Measurements from ENCODE around the gene ZNRD2.

The ZNRD2 gene

GRCh38 chr11:65580031-65580692 is 9.9 kb downstream of the ZNRD2 start:
- no peak overlapping the region for H3K9ac ChIP-seq (ENCODE audit: low read length)
- no peaks in the 10 kb centered on the region for H3K27me3 ChIP-seq (ENCODE audit: low read length)
- H3F3A ChIP-seq (ENCODE audit: insufficient read depth), result peaks cover 5% of the 10 kb centered on the region

GRCh38 chr11:65580756-65581155 is 10.5 kb downstream of the ZNRD2 start:
- Histone ChIP-seq H2AFZ (ENCODE audit: low read depth, low read length, severe bottlenecking) (no peak overlapping the region), H3K9ac (ENCODE audit: low read length) (no peak overlapping the region), H4K20me1 (ENCODE audit: low read depth, low read length) (no peaks in the 10 kb centered on the region), H3K27me3 (ENCODE audit: low read length) (no peaks in the 10 kb centered on the region), H3K4me2 (ENCODE audit: low read depth, low read length, poor library complexity, severe bottlenecking) (no peak overlapping the region), H3K79me2 (ENCODE audit: insufficient read depth, low read length) (no peaks in the 10 kb centered on the region), H3F3A (ENCODE audit: insufficient read depth) (no peaks in the 10 kb centered on the region), H3K9me3 (ENCODE audit: insufficient read depth, low read length) (no peaks in the 10 kb centered on the region), H3K4me3 (ENCODE audit: insufficient read depth, low read length, poor library complexity, severe bottlenecking) (no peak overlapping the region), H3K9me2 (replicated peaks; ENCODE audit: insufficient read depth, low read length) (no peaks in the 10 kb centered on the region), H3K27ac (ENCODE audit: low read depth, low read length) (no peak overlapping the region), H3K36me3 (ENCODE audit: low read length) (no peaks in the 10 kb centered on the region)
- TF ChIP-seq EZH2phosphoT487 (conservative IDR thresholded peaks at IDR 0.05; ENCODE audit: low read length), result no peak

More at GRCh38 chr11:65580031-65580692, 9.9 kb downstream of the ZNRD2 start:
- Histone ChIP-seq H4K20me1 (ENCODE audit: low read depth, low read length) (no peaks in the 10 kb centered on the region), H3K4me2 (ENCODE audit: low read depth, low read length, poor library complexity, severe bottlenecking) (no peak overlapping the region), H3K79me2 (ENCODE audit: insufficient read depth, low read length) (no peaks in the 10 kb centered on the region), H3K9me3 (ENCODE audit: insufficient read depth, low read length) (no peaks in the 10 kb centered on the region), H3K4me3 (ENCODE audit: insufficient read depth, low read length, poor library complexity, severe bottlenecking) (no peak overlapping the region), H3K27ac (ENCODE audit: low read depth, low read length) (no peak overlapping the region), H3K36me3 (ENCODE audit: low read length) (no peaks in the 10 kb centered on the region), H2AFZ (ENCODE audit: low read depth, low read length, severe bottlenecking) (no peak overlapping the region), H3K9me2 (replicated peaks; ENCODE audit: insufficient read depth, low read length) (no peaks in the 10 kb centered on the region)
- TF ChIP-seq, protein P1, sequence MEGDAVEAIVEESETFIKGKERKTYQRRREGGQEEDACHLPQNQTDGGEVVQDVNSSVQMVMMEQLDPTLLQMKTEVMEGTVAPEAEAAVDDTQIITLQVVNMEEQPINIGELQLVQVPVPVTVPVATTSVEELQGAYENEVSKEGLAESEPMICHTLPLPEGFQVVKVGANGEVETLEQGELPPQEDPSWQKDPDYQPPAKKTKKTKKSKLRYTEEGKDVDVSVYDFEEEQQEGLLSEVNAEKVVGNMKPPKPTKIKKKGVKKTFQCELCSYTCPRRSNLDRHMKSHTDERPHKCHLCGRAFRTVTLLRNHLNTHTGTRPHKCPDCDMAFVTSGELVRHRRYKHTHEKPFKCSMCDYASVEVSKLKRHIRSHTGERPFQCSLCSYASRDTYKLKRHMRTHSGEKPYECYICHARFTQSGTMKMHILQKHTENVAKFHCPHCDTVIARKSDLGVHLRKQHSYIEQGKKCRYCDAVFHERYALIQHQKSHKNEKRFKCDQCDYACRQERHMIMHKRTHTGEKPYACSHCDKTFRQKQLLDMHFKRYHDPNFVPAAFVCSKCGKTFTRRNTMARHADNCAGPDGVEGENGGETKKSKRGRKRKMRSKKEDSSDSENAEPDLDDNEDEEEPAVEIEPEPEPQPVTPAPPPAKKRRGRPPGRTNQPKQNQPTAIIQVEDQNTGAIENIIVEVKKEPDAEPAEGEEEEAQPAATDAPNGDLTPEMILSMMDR (IDR thresholded peaks at IDR 0.05; ENCODE audit: insufficient read depth, low read length, poor library complexity, severe bottlenecking), result no peak
- no peak for TF ChIP-seq EZH2phosphoT487 (conservative IDR thresholded peaks at IDR 0.05; ENCODE audit: low read length)

GRCh38 chr11:65581928-65582327 is 11.7 kb downstream of the ZNRD2 start:
- Histone ChIP-seq H3K9me2 (replicated peaks; ENCODE audit: insufficient read depth, low read length) (no peaks in the 10 kb centered on the region), H3K79me2 (ENCODE audit: insufficient read depth, low read length) (no peaks in the 10 kb centered on the region), H3K9me3 (ENCODE audit: insufficient read depth, low read length) (no peaks in the 10 kb centered on the region), H3K27me3 (ENCODE audit: low read length) (no peaks in the 10 kb centered on the region), H3K4me3 (ENCODE audit: insufficient read depth, low read length, poor library complexity, severe bottlenecking) (no peak overlapping the region), H3F3A (ENCODE audit: insufficient read depth) (no peaks in the 10 kb centered on the region), H3K36me3 (ENCODE audit: low read length) (no peaks in the 10 kb centered on the region), H2AFZ (ENCODE audit: low read depth, low read length, severe bottlenecking) (no peak overlapping the region), H3K27ac (ENCODE audit: low read depth, low read length) (no peak overlapping the region), H3K4me2 (ENCODE audit: low read depth, low read length, poor library complexity, severe bottlenecking) (no peak overlapping the region), H4K20me1 (ENCODE audit: low read depth, low read length) (no peaks in the 10 kb centered on the region), H3K9ac (ENCODE audit: low read length) (no peak overlapping the region)
- TF ChIP-seq, protein P1 (IDR thresholded peaks at IDR 0.05; ENCODE audit: insufficient read depth, low read length, poor library complexity, severe bottlenecking), result no peak
- no peak for TF ChIP-seq EZH2phosphoT487 (conservative IDR thresholded peaks at IDR 0.05; ENCODE audit: low read length)

GRCh38 chr11:65583589-65583988 is 13.3 kb downstream of the ZNRD2 start:
- Histone ChIP-seq H3K9ac (ENCODE audit: low read length) (no peak overlapping the region), H3K36me3 (ENCODE audit: low read length) (no peaks in the 10 kb centered on the region)

More at GRCh38 chr11:65583589-65583988, 13.3 kb downstream of the ZNRD2 start:
- H3K27ac ChIP-seq (ENCODE audit: low read depth, low read length), result no peak overlapping the region
- TF ChIP-seq EZH2phosphoT487 (conservative IDR thresholded peaks at IDR 0.05; ENCODE audit: low read length), result no peak
- no peaks in the 10 kb centered on the region for H3K79me2 ChIP-seq (ENCODE audit: insufficient read depth, low read length)
- no peaks in the 10 kb centered on the region for H3K27me3 ChIP-seq (ENCODE audit: low read length)
- H3F3A ChIP-seq (ENCODE audit: insufficient read depth), result no peaks in the 10 kb centered on the region
- H3K9me3 ChIP-seq (ENCODE audit: insufficient read depth, low read length), result no peaks in the 10 kb centered on the region
- no peaks in the 10 kb centered on the region for H4K20me1 ChIP-seq (ENCODE audit: low read depth, low read length)
- no peak overlapping the region for H2AFZ ChIP-seq (ENCODE audit: low read depth, low read length, severe bottlenecking)
- no peak overlapping the region for H3K4me2 ChIP-seq (ENCODE audit: low read depth, low read length, poor library complexity, severe bottlenecking)
- H3K9me2 ChIP-seq (replicated peaks; ENCODE audit: insufficient read depth, low read length), result no peaks in the 10 kb centered on the region
- no peak overlapping the region for H3K4me3 ChIP-seq (ENCODE audit: insufficient read depth, low read length, poor library complexity, severe bottlenecking)
